Glomerular visceral epithelial cell (primary cell): ENCODE measurements around the gene PLD4.
"Not testable (repeated sequence)": the region's sequence is repeated elsewhere in the genome, so short reads cannot be mapped to it uniquely, and the experiment has no call there.

Experiments
- DNase-seq: peaks from one replicate; pipeline ENCODE4 v3.0.0-alpha.2; 2016; ENCODE audit errors: extremely low spot score

The PLD4 gene

GRCh38 chr14:104886690-104887622 lies 37.7 kb upstream of the PLD4 start:
- DNase-seq: no peak

GRCh38 chr14:104887623-104888488 lies 36.8 kb upstream of the PLD4 start:
- DNase-seq: no peak

GRCh38 chr14:104888489-104889374 lies 35.9 kb upstream of the PLD4 start:
- DNase-seq: no peak

GRCh38 chr14:104889375-104889757 lies 35.3 kb upstream of the PLD4 start:
- DNase-seq: no peak

GRCh38 chr14:104890292-104890691 lies 34.4 kb upstream of the PLD4 start:
- not testable (repeated sequence) for DNase-seq

GRCh38 chr14:104891121-104891551 lies 33.5 kb upstream of the PLD4 start:
- DNase-seq: no peak

GRCh38 chr14:104891664-104892530 lies 32.8 kb upstream of the PLD4 start:
- DNase-seq: no peak

- DNase-seq: no peak
Observed at GRCh38 chr14:104892531-104893434, 31.9 kb upstream of the PLD4 start.

GRCh38 chr14:104893435-104894207 lies 31.1 kb upstream of the PLD4 start:
- DNase-seq: no peak

- no peak for DNase-seq
Observed at GRCh38 chr14:104894331-104895206, 30.1 kb upstream of the PLD4 start.

GRCh38 chr14:104895207-104895785 lies 29.4 kb upstream of the PLD4 start:
- no peak for DNase-seq

GRCh38 chr14:104895786-104896661 lies 28.7 kb upstream of the PLD4 start:
- no peak for DNase-seq

- no peak for DNase-seq
Observed at GRCh38 chr14:104897330-104898194, 27.1 kb upstream of the PLD4 start.

- no peak for DNase-seq
Observed at GRCh38 chr14:104898195-104898558, 26.5 kb upstream of the PLD4 start.

- no peak for DNase-seq
Observed at GRCh38 chr14:104898870-104899510, 25.7 kb upstream of the PLD4 start.
